Effector memory CD4-positive, alpha-beta T cell (primary cell): Measurements from ENCODE around the gene FGD2.

Experiments used
- DNase-seq, 3 donors: peaks; one replicate each; pipeline ENCODE4 v3.0.0-alpha.2; 2020
- H3K27ac ChIP-seq: 2 replicates; pipeline ENCODE4 v1.7.0; 2013; ENCODE audit warnings: mild to moderate bottlenecking, low read length, moderate library complexity; ENCODE audit not compliant: insufficient read depth, poor library complexity, severe bottlenecking
- H3K27me3 ChIP-seq: replicated peaks from 2 replicates; pipeline ENCODE4 v1.7.0; 2013; ENCODE audit warnings: mild to moderate bottlenecking, low read length; ENCODE audit not compliant: insufficient read depth, control insufficient read depth, poor library complexity, severe bottlenecking
- H3K36me3 ChIP-seq: 2 replicates; pipeline ENCODE4 v1.7.0; 2013; ENCODE audit warnings: mild to moderate bottlenecking, low read length, moderate library complexity; ENCODE audit not compliant: control insufficient read depth, insufficient read depth
- H3K4me1 ChIP-seq: 2 replicates; pipeline ENCODE4 v1.7.0; 2013; ENCODE audit warnings: low read length, mild to moderate bottlenecking; ENCODE audit not compliant: control insufficient read depth, insufficient read depth, poor library complexity, severe bottlenecking
- H3K4me3 ChIP-seq: 2 replicates; pipeline ENCODE4 v1.7.0; 2013; ENCODE audit warnings: low read length, low read depth, mild to moderate bottlenecking; ENCODE audit not compliant: insufficient read depth, poor library complexity, severe bottlenecking
- H3K9me3 ChIP-seq: 2 replicates; pipeline ENCODE4 v1.7.0; 2013; ENCODE audit warnings: mild to moderate bottlenecking, low read length, moderate library complexity; ENCODE audit not compliant: control insufficient read depth

FGD2 gene

DNA sequence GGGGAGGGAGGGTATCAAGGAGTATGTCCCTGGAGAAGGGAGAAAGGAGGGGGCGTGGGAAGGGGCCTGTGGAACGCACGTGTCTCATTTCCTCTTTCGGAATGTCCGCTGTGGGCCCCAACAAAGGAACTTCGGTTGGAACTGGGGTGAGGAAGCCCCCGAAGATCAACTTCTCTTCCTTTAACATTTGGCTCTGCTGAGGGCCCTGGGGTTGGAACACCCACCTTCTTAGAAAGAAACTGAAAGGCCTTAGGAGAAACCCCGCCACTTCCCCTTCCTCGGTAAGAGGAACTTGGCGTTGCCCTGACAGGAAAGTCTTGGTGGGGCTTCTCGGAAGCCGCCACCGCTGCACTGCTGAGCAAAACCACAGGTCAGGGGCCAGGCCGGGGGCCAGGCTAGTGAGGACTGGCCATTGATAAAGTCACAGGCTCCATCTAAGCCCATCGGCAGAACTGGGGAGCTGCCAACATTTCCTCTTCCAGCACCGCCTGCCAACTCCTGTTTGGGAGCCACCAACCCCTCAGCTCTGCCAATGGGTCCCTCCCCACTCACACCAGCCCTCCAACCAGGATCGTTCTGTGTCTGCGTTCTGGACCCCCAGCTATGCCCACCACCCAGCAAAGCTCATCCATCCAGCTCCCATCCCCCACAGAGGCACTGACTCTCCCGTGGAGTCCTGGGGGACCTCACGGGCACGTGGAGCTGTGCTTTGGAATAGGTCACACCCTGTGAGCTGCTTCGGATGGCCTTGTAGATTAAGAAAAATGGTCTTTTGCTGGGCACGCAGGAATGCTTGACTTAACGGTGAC is 44.8 kb downstream of the FGD2 start:
- Histone ChIP-seq H3K4me1 (peaks cover 60% of the 10 kb centered on the region), H3K4me3 (peak overlapping the region; percentile 35), H3K9me3 (no peaks in the 10 kb centered on the region), H3K27me3 (no peaks in the 10 kb centered on the region), H3K36me3 (no peaks in the 10 kb centered on the region), H3K27ac (peak overlapping the region; percentile 79)
- peak; percentile 15 to 28 (median 24) for DNase-seq

DNA sequence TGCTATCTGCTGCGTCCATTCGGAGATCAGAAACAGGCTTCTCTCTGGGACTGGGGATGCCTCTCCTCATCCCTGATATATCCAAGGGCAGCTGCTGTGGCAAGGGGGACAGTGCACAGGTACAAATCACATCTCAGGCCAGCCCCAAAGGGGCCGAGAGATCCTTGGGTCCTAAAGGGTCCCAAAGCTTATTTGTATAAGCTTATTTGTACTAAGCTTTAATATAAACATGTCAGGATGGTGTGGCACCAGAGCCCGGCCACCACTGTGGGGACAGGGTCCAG is 45.3 kb downstream of the FGD2 start:
- no peak for DNase-seq
- Histone ChIP-seq H3K9me3 (no peaks in the 10 kb centered on the region), H3K27ac (peak overlapping the region; percentile 79), H3K4me3 (peak overlapping the region; percentile 35), H3K27me3 (no peaks in the 10 kb centered on the region), H3K4me1 (peaks cover 59% of the 10 kb centered on the region), H3K36me3 (no peaks in the 10 kb centered on the region)

- Histone ChIP-seq H3K4me1 (peaks cover 54% of the 10 kb centered on the region), H3K4me3 (no peak overlapping the region), H3K9me3 (no peaks in the 10 kb centered on the region), H3K27me3 (no peaks in the 10 kb centered on the region), H3K27ac (peak overlapping the region; percentile 79), H3K36me3 (no peaks in the 10 kb centered on the region)
- DNase-seq: peak; percentile 79 to 81 (median 79)
Measured at GRCh38 chr6:37051138-37052026, 45.9 kb downstream of the FGD2 start.

GRCh38 chr6:37052027-37052628 is 46.7 kb downstream of the FGD2 start:
- no peaks in the 10 kb centered on the region for H3K27me3 ChIP-seq
- no peaks in the 10 kb centered on the region for H3K36me3 ChIP-seq
- H3K4me1 ChIP-seq: peaks cover 47% of the 10 kb centered on the region
- DNase-seq: no peak
- H3K9me3 ChIP-seq: no peaks in the 10 kb centered on the region
- no peak overlapping the region for H3K27ac ChIP-seq
- no peak overlapping the region for H3K4me3 ChIP-seq

- Histone ChIP-seq H3K4me3 (no peak overlapping the region), H3K4me1 (peaks cover 32% of the 10 kb centered on the region), H3K9me3 (no peaks in the 10 kb centered on the region), H3K27me3 (no peaks in the 10 kb centered on the region), H3K27ac (no peak overlapping the region), H3K36me3 (no peaks in the 10 kb centered on the region)
- DNase-seq: no peak
Measured at GRCh38 chr6:37053683-37054082, 48.2 kb downstream of the FGD2 start.

- Histone ChIP-seq H3K4me3 (no peak overlapping the region), H3K4me1 (peaks cover 27% of the 10 kb centered on the region), H3K27ac (no peak overlapping the region), H3K36me3 (no peaks in the 10 kb centered on the region), H3K27me3 (no peaks in the 10 kb centered on the region), H3K9me3 (no peaks in the 10 kb centered on the region)
- DNase-seq: no peak
Measured at GRCh38 chr6:37054171-37054570, 48.7 kb downstream of the FGD2 start.

DNA sequence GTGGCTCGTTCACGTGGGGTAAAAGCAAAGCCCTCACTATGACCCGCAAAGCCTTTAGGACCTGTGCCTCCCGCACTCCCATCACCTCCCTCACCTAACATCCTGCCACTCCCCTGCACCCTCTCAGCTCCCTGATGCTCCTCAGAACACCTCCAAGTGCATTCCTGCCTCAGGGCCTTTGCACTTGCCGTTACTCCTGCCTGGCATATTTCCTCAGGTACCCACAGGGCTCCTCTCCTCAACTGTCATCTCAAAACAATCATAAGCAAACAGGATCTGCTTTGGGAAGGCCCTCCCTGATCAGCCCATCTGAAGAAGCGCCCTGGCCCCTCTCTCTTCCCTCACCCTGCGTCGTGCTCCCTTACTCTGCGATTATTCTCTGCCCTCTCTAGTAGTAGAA is 49.1 kb downstream of the FGD2 start:
- Histone ChIP-seq H3K9me3 (no peaks in the 10 kb centered on the region), H3K4me1 (peaks cover 23% of the 10 kb centered on the region), H3K27me3 (no peaks in the 10 kb centered on the region), H3K36me3 (no peaks in the 10 kb centered on the region), H3K27ac (no peak overlapping the region), H3K4me3 (no peak overlapping the region)
- DNase-seq: no peak

GRCh38 chr6:37056112-37056403 is 50.6 kb downstream of the FGD2 start:
- Histone ChIP-seq H3K9me3 (no peaks in the 10 kb centered on the region), H3K4me1 (peaks cover 8% of the 10 kb centered on the region), H3K36me3 (no peaks in the 10 kb centered on the region), H3K27ac (no peak overlapping the region), H3K4me3 (no peak overlapping the region), H3K27me3 (no peaks in the 10 kb centered on the region)
- DNase-seq: no peak

- Histone ChIP-seq H3K27ac (no peak overlapping the region), H3K4me3 (no peak overlapping the region)
Measured at GRCh38 chr6:37056439-37057127, 51.1 kb downstream of the FGD2 start.

More at GRCh38 chr6:37056439-37057127, 51.1 kb downstream of the FGD2 start:
- Histone ChIP-seq H3K27me3 (no peaks in the 10 kb centered on the region), H3K4me1 (peaks cover 3% of the 10 kb centered on the region), H3K36me3 (no peaks in the 10 kb centered on the region), H3K9me3 (no peaks in the 10 kb centered on the region)
- DNase-seq: no peak
